BLaER1 (cell line): Measurements from ENCODE around the gene ATP9A.

Source experiments
- H3K27ac ChIP-seq: shearing (Covaris generic); formaldehyde crosslinking; 2 replicates; pipeline ENCODE4 v1.8.1; 2022
- H3K27me3 ChIP-seq: shearing (Covaris generic); formaldehyde crosslinking; 2 replicates; pipeline ENCODE4 v1.8.1; 2022
- H3K36me3 ChIP-seq: shearing (Covaris generic); formaldehyde crosslinking; 2 replicates; pipeline ENCODE4 v1.8.1; 2022
- H3K4me1 ChIP-seq: shearing (Covaris generic); formaldehyde crosslinking; 2 replicates; pipeline ENCODE4 v1.8.1; 2022
- H3K4me2 ChIP-seq: shearing (Covaris generic); formaldehyde crosslinking; 2 replicates; pipeline ENCODE4 v1.8.1; 2022
- H3K4me3 ChIP-seq: shearing (Covaris generic); formaldehyde crosslinking; 2 replicates; pipeline ENCODE4 v1.8.1; 2022
- H3K9ac ChIP-seq: shearing (Covaris generic); formaldehyde crosslinking; 2 replicates; pipeline ENCODE4 v1.8.1; 2022
- H3K9me3 ChIP-seq: shearing (Covaris generic); formaldehyde crosslinking; 2 replicates; pipeline ENCODE4 v1.8.1; 2022
- H4K20me1 ChIP-seq: shearing (Covaris generic); formaldehyde crosslinking; 2 replicates; pipeline ENCODE4 v1.8.1; 2022
- Cebpa-rat ChIP-seq: shearing (Covaris generic); IDR thresholded peaks from 2 replicates; pipeline ENCODE4 v1.8.1; 2022

The ATP9A gene

GRCh38 chr20:51679254-51679921 is 88.8 kb downstream of the ATP9A start:
- no peak for TF ChIP-seq Cebpa-rat
- Histone ChIP-seq H4K20me1 (no peaks in the 10 kb centered on the region), H3K27me3 (no peaks in the 10 kb centered on the region), H3K9me3 (no peaks in the 10 kb centered on the region), H3K27ac (no peak overlapping the region), H3K4me1 (no peaks in the 10 kb centered on the region), H3K4me2 (no peak overlapping the region), H3K4me3 (no peak overlapping the region), H3K36me3 (peaks cover 22% of the 10 kb centered on the region), H3K9ac (no peak overlapping the region)

DNA sequence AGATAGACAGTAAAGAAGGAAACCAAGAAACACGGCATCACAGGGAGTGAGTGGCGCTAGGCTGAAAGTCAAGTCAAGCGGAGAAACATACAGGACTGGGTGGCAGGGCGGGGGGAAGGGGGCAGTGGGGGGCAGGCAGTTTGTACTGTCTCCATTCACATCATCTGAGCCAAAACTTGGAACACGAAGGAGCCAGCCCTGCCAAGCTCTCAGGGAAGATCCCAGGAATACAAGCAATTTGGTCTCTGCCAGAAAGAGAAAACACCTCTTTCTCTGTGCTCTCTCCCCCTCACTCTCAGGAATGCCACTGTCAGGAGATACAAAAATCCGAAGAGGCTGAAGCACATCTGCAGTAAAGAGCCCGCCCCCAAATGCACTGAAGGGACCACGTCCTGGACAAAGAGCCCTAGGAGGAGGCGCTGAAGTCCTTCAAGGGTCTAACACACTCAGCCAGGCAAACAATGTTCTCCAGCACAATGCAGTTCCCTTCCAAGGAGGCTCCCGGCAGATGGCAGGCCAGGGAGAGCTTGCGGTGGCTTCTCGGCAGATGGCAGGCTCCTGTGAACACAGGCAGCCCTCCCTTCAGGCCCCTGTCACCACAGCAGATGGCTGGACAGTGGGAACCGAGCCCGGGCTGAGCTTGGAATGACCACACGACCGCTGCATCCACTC is 90.0 kb downstream of the ATP9A start:
- no peak overlapping the region for H3K27ac ChIP-seq
- no peaks in the 10 kb centered on the region for H3K27me3 ChIP-seq
- H3K4me1 ChIP-seq, result no peaks in the 10 kb centered on the region
- no peaks in the 10 kb centered on the region for H3K9me3 ChIP-seq
- no peak overlapping the region for H3K9ac ChIP-seq
- H4K20me1 ChIP-seq, result no peaks in the 10 kb centered on the region
- no peak overlapping the region for H3K4me2 ChIP-seq
- TF ChIP-seq Cebpa-rat, result no peak
- peaks cover 34% of the 10 kb centered on the region for H3K36me3 ChIP-seq
- H3K4me3 ChIP-seq, result no peak overlapping the region

DNA sequence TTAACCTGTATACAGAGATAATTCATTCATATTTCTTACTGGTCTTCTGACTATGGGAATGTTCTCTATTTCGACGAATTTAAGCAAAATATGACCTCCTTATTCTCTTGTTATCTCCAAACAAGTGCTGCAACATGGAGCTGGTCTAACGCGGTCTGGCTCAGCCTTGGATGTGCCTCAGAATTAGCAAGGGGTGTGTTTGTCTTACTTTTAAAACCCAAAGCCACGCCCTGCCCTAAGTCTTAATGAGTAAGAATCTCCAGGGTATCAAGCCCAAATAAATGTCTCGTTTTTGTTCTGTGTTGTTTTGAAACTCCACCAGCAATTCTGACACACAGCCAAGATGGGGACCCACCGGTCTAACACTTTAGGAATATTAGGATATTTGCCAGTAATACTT is 99.2 kb downstream of the ATP9A start:
- Histone ChIP-seq H3K27ac (no peak overlapping the region), H3K27me3 (no peaks in the 10 kb centered on the region), H3K4me3 (no peak overlapping the region), H3K4me1 (no peaks in the 10 kb centered on the region), H3K9ac (no peak overlapping the region), H3K9me3 (no peaks in the 10 kb centered on the region), H3K36me3 (peaks cover 55% of the 10 kb centered on the region), H4K20me1 (no peaks in the 10 kb centered on the region), H3K4me2 (no peak overlapping the region)
- no peak for TF ChIP-seq Cebpa-rat

GRCh38 chr20:51668515-51668914 is 99.7 kb downstream of the ATP9A start:
- no peak for TF ChIP-seq Cebpa-rat
- Histone ChIP-seq H3K9ac (no peak overlapping the region), H3K27ac (no peak overlapping the region)

GRCh38 chr20:51667491-51667890 is 100.7 kb downstream of the ATP9A start:
- Histone ChIP-seq H4K20me1 (no peaks in the 10 kb centered on the region), H3K27me3 (no peaks in the 10 kb centered on the region), H3K9me3 (no peaks in the 10 kb centered on the region), H3K27ac (no peak overlapping the region), H3K9ac (no peak overlapping the region), H3K4me2 (no peak overlapping the region), H3K4me3 (no peak overlapping the region), H3K4me1 (no peaks in the 10 kb centered on the region), H3K36me3 (peaks cover 46% of the 10 kb centered on the region)
- no peak for TF ChIP-seq Cebpa-rat

More at GRCh38 chr20:51668515-51668914, 99.7 kb downstream of the ATP9A start:
- H3K4me2 ChIP-seq, result no peak overlapping the region
- peaks cover 50% of the 10 kb centered on the region for H3K36me3 ChIP-seq
- no peaks in the 10 kb centered on the region for H3K9me3 ChIP-seq
- H3K4me3 ChIP-seq, result no peak overlapping the region
- no peaks in the 10 kb centered on the region for H3K27me3 ChIP-seq
- no peaks in the 10 kb centered on the region for H4K20me1 ChIP-seq
- no peaks in the 10 kb centered on the region for H3K4me1 ChIP-seq

- no peaks in the 10 kb centered on the region for H3K9me3 ChIP-seq
- no peaks in the 10 kb centered on the region for H3K4me1 ChIP-seq
- H3K4me3 ChIP-seq, result no peak overlapping the region
- H3K4me2 ChIP-seq, result no peak overlapping the region
- no peak overlapping the region for H3K27ac ChIP-seq
- H3K27me3 ChIP-seq, result no peaks in the 10 kb centered on the region
- no peaks in the 10 kb centered on the region for H4K20me1 ChIP-seq
- peaks cover 46% of the 10 kb centered on the region for H3K36me3 ChIP-seq
- no peak overlapping the region for H3K9ac ChIP-seq
- no peak for TF ChIP-seq Cebpa-rat
Observed at GRCh38 chr20:51667002-51667408, 101.2 kb downstream of the ATP9A start.

- no peak for TF ChIP-seq Cebpa-rat
- H3K4me1 ChIP-seq, result no peaks in the 10 kb centered on the region
- H3K27ac ChIP-seq, result no peak overlapping the region
- no peaks in the 10 kb centered on the region for H3K9me3 ChIP-seq
- H3K36me3 ChIP-seq, result peaks cover 44% of the 10 kb centered on the region
- no peak overlapping the region for H3K4me2 ChIP-seq
- H3K4me3 ChIP-seq, result no peak overlapping the region
- no peak overlapping the region for H3K9ac ChIP-seq
- H4K20me1 ChIP-seq, result no peaks in the 10 kb centered on the region
- H3K27me3 ChIP-seq, result no peaks in the 10 kb centered on the region
Observed at GRCh38 chr20:51666126-51666525, 102.1 kb downstream of the ATP9A start.

- Histone ChIP-seq H3K4me1 (no peaks in the 10 kb centered on the region), H3K27me3 (no peaks in the 10 kb centered on the region), H3K4me3 (no peak overlapping the region), H3K36me3 (peaks cover 43% of the 10 kb centered on the region), H3K9ac (no peak overlapping the region), H3K27ac (no peak overlapping the region), H3K4me2 (no peak overlapping the region), H3K9me3 (no peaks in the 10 kb centered on the region), H4K20me1 (no peaks in the 10 kb centered on the region)
- no peak for TF ChIP-seq Cebpa-rat
Observed at GRCh38 chr20:51665543-51666118, 102.6 kb downstream of the ATP9A start.

DNA sequence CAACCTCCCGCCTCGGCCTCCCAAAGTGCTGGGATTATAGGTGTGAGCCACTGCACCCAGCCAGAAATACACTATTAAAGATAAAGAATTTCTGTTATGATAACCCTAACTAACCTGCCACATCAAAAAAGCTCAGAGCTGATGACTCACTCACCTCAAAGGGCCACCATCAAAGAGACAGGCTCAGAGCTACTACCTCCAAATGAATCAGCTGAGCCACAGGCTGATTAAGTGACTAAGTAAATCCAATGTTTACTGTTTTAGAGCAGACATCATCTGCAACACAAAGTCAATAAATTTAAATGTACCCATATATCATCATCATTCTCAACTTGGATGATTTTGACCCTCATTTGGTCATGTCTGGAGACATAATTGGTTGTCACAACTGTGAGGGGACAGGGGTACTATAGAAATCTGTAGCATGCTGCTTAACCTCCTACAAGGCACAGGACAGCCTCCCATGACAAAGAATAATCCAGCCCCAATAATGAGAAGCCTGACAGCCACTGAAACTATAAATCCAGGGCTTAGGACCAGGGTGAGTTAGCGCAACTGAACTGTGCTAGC is 106.5 kb downstream of the ATP9A start:
- H3K9ac ChIP-seq, result no peak overlapping the region
- H3K36me3 ChIP-seq, result peaks cover 32% of the 10 kb centered on the region
- H3K4me2 ChIP-seq, result no peak overlapping the region
- no peak for TF ChIP-seq Cebpa-rat
- no peak overlapping the region for H3K4me3 ChIP-seq
- H3K27me3 ChIP-seq, result no peaks in the 10 kb centered on the region
- no peaks in the 10 kb centered on the region for H3K9me3 ChIP-seq
- no peaks in the 10 kb centered on the region for H4K20me1 ChIP-seq
- H3K27ac ChIP-seq, result no peak overlapping the region
- peaks cover 6% of the 10 kb centered on the region; the same call in 1 of the 2 replicates for H3K4me1 ChIP-seq
